Pancreas (tissue), 10 donors: ENCODE measurements around the gene PDK1. TPM values are rescaled to one million over a fixed set of nuclear protein-coding genes. Genes with fewer than 3 reads are reported as not detected.
"Not testable (repeated sequence)": the region's sequence is repeated elsewhere in the genome, so short reads cannot be mapped to it uniquely, and the experiment has no call there.

Experiments used
- ATAC-seq, 4 donors: fragments of 200-7000 bp; cut with Tn5 transposase; one replicate each; pipeline versions ENCODE4 v1.8.0 to v1.9.1; 2020; ENCODE audit warnings: mild to moderate bottlenecking in 4 of 4, moderate library complexity in 4 of 4
- DNase-seq, 6 donors: peaks; one replicate each; pipeline ENCODE4 v3.0.0-alpha.2; 2020
- FAIRE-seq: peaks from 2 replicates; lab custom pipeline; 2012; peaks lifted over from hg19 to GRCh38; lab: Jason Lieb, UNC
- H3K27ac ChIP-seq, 4 donors: fragments of 200-600 bp; sonication (generic); 1 replicate in 3 of 4; 2 replicates in 1 of 4; pipeline versions ENCODE4 v1.5.0 to v1.8.0; 2020
- H3K27me3 ChIP-seq, 4 donors: fragments of 200-600 bp; one replicate each; pipeline ENCODE4 v1.8.0; 2021
- H3K36me3 ChIP-seq, 3 donors: fragments of 200-600 bp; sonication (generic) in 1 of 3; one replicate each; pipeline versions ENCODE4 v1.5.0 to v1.8.0; 2020 to 2021
- H3K4me1 ChIP-seq, 3 donors: fragments of 200-600 bp; one replicate each; pipeline ENCODE4 v1.8.0; 2021
- H3K4me3 ChIP-seq, 4 donors: fragments of 200-600 bp; sonication (generic) in 2 of 4; one replicate each; pipeline versions ENCODE4 v1.5.0 to v1.8.0; 2020 to 2021
- H3K9me3 ChIP-seq, 4 donors: fragments of 200-600 bp; one replicate each; pipeline ENCODE4 v1.8.0; 2021
- CTCF ChIP-seq, 4 donors: fragments of 200-600 bp; sonication (generic) in 3 of 4; IDR thresholded peaks; one replicate each; pipeline versions ENCODE4 v1.5.0 to v1.8.0; 2021; ENCODE audit warnings: antibody characterized with exemption in 4 of 4
- whole genome bisulfite sequencing, 2 donors: extraction: QIAGEN DNeasy Blood & Tissue Kit; methylation state at CpG; one replicate each; pipeline ENCODE4 v1.1.7; 2013; 5-methylcytosine and 5-hydroxymethylcytosine counted together
- intact Hi-C, 3 donors: fragments of 100-400 bp; cut with DNase I; formaldehyde crosslinking; loops; one replicate each; pipeline versions ENCODE4 v1.11.1 to v1.14.2; 2022
- polyA plus RNA-seq, 2 donors: library from polyadenylated mRNA; stranded (reverse); fragments of 200-250 nt; gene quantifications; one replicate each; pipeline ENCODE4 v1.2.3, GENCODE V29; 2013
- total RNA-seq, 6 donors: library from RNA; stranded (reverse); fragmentation: NEBNext Ultra II Directional in 4 of 6; extraction: Animal tissue kit (Norgen Biotek cat#: 25700) in 4 of 6; gene quantifications; one replicate each; pipeline versions ENCODE4 v1.2.1 to v1.2.4, GENCODE V29; 2021 to 2023
- donor health status: healthy with polysubstance abuse.
- donor health status: DM: no; HTN: no; CAD: no; lungs with moderate emphysema.
- donor health status: DM: no; HTN: no; CAD: no.
- donor health status: control.
- donor health status: control.
- donor health status: Bipolar disorder and iron deficiency.
- donor health status: DM: yes; HTN: yes; CAD: no.
- donor health status: DM: no; HTN: no; CAD: no.
- donor health status: DM: no; HTN: no; CAD: no.
- donor health status: DM: yes; HTN: yes; CAD: no.

PDK1 gene
- total and polyA plus RNA-seq, 8 donors = 1.2 to 12.4 (median 6.7) TPM

GRCh38 chr2:172539767-172540166, 16.1 kb upstream of the PDK1 start:
- 59 to 77% methylated on average over 4 of the region's 4 CpGs for WGBS, 2 donors
- FAIRE-seq = no peak
- no peak for ATAC-seq
- no peaks in the 10 kb centered on the region for H3K9me3 ChIP-seq
- no peaks in the 10 kb centered on the region for H3K4me1 ChIP-seq
- intact Hi-C loops = no loop called here
- no peak overlapping the region for H3K4me3 ChIP-seq
- no peak for TF ChIP-seq CTCF (IDR thresholded peaks at IDR 0.05)
- H3K27ac ChIP-seq = no peak overlapping the region
- no peaks in the 10 kb centered on the region for H3K36me3 ChIP-seq
- no peaks in the 10 kb centered on the region for H3K27me3 ChIP-seq
- no peak for DNase-seq

GRCh38 chr2:172540421-172540820, 15.5 kb upstream of the PDK1 start:
- Histone ChIP-seq H3K36me3 (no peaks in the 10 kb centered on the region), H3K27me3 (no peaks in the 10 kb centered on the region), H3K9me3 (no peaks in the 10 kb centered on the region), H3K4me1 (no peaks in the 10 kb centered on the region), H3K4me3 (no peak overlapping the region), H3K27ac (no peak overlapping the region)
- DNase-seq (no peak), ATAC-seq (no peak), FAIRE-seq (no peak)
- TF ChIP-seq CTCF (IDR thresholded peaks at IDR 0.05) = no peak
- intact Hi-C loops = no loop called here

- no peak for ATAC-seq
- Histone ChIP-seq H3K36me3 (no peaks in the 10 kb centered on the region), H3K4me3 (no peak overlapping the region), H3K27me3 (no peaks in the 10 kb centered on the region), H3K27ac (no peak overlapping the region), H3K4me1 (no peaks in the 10 kb centered on the region), H3K9me3 (no peaks in the 10 kb centered on the region)
- no peak for TF ChIP-seq CTCF (IDR thresholded peaks at IDR 0.05)
- 72 to 84% methylated on average over 2 of the region's 2 CpGs for WGBS, 2 donors
- intact Hi-C loops = no loop called here
- FAIRE-seq = no peak
- DNase-seq = no peak
Measured at GRCh38 chr2:172545408-172546075, 10.3 kb upstream of the PDK1 start.

- DNase-seq (no peak), ATAC-seq (no peak), FAIRE-seq (no peak)
- intact Hi-C loops = no loop called here
- Histone ChIP-seq H3K27ac (no peak overlapping the region), H3K9me3 (no peaks in the 10 kb centered on the region), H3K36me3 (no peaks in the 10 kb centered on the region), H3K4me1 (no peaks in the 10 kb centered on the region), H3K4me3 (no peak overlapping the region), H3K27me3 (no peaks in the 10 kb centered on the region)
- TF ChIP-seq CTCF (IDR thresholded peaks at IDR 0.05) = no peak
- 98 to 100% methylated on average over 1 of the region's 1 CpG for WGBS, 2 donors
Measured at GRCh38 chr2:172549131-172549530, 6.8 kb upstream of the PDK1 start.

- H3K27ac ChIP-seq, H3K9me3 ChIP-seq, FAIRE-seq, H3K4me1 ChIP-seq, intact Hi-C loops, DNase-seq, H3K27me3 ChIP-seq, H3K4me3 ChIP-seq, H3K36me3 ChIP-seq, ATAC-seq: not testable (repeated sequence)
- WGBS, 2 donors = 54 to 63% methylated on average over 1 of the region's 1 CpG
Measured at GRCh38 chr2:172549802-172550201, 6.1 kb upstream of the PDK1 start.
